GM12891 (cell line): Measurements from ENCODE around the gene ZNF341.

Experiments
- PAX5 ChIP-seq: IDR thresholded peaks from 2 replicates; pipeline ENCODE4 v1.6.1; 2011; ENCODE audit warnings: low read length, moderate library complexity, mild to moderate bottlenecking; ENCODE audit not compliant: insufficient read depth, severe bottlenecking
- POLR2A ChIP-seq: IDR thresholded peaks from 2 replicates; pipeline ENCODE4 v1.6.1; 2011; ENCODE audit warnings: low read depth, low read length, control low read depth
- POLR2AphosphoS5 ChIP-seq: IDR thresholded peaks from 2 replicates; pipeline ENCODE4 v1.6.1; 2011; ENCODE audit warnings: low read depth, low read length, control low read depth
- POU2F2 ChIP-seq: IDR thresholded peaks from 2 replicates; pipeline ENCODE4 v1.6.1; 2011; ENCODE audit warnings: low read depth, mild to moderate bottlenecking, control low read depth, low read length, moderate library complexity
- TAF1 ChIP-seq: IDR thresholded peaks from 2 replicates; pipeline ENCODE4 v1.6.1; 2011; ENCODE audit warnings: low read depth, low read length, control low read depth

DNA sequence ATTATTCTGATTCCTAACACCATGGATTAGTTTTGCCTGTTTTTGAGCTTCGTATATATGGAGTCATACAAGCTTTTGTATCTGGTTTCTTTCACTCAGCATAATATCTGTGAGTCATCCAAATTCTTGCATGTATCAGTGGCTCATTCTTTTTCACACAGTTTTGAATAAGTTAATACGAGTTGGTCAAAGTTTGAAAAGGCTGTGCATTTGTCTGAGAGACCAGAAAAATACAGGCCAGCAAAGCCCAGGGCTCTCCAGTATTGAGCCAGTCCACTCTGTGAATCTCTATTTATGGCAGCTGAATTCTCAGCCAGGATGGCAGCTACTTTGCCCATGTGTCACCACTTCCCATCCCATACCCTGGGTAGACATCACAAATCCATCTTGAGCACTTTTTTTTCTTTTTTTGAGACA is 72.1 kb downstream of the ZNF341 start:
- TF ChIP-seq POLR2A, result no peak
- no peak for TF ChIP-seq POLR2AphosphoS5
- no peak for TF ChIP-seq TAF1
- TF ChIP-seq PAX5, result no peak
- TF ChIP-seq POU2F2, result no peak
